H1 (cell line): ENCODE data around the gene ST6GALNAC3. TPM values are rescaled to one million over a fixed set of nuclear protein-coding genes. Genes with fewer than 3 reads are reported as not detected.

Experiments used
- CTCF ChIA-PET: fragments of 300-600 bp; sonication (Branson Sonifier 250); formaldehyde crosslinking; loops from one replicate; lab custom pipeline; 2021; ENCODE audit not compliant: partially characterized antibody; lab: Charles Lee
- POLR2A ChIA-PET: fragments of 300-600 bp; sonication (Branson Sonifier 250); formaldehyde crosslinking; loops from one replicate; lab custom pipeline; 2021; ENCODE audit warnings: inconsistent platforms; ENCODE audit not compliant: partially characterized antibody; lab: Charles Lee
- DNase-seq, 2 experiments: peaks; one replicate each; pipeline versions ENCODE4 v3.0.0 to v3.0.0-alpha.2; 2010 to 2022; ENCODE audit warnings: low spot score in 2 of 2, low read depth in 1 of 2, mixed read lengths in 1 of 2
- FAIRE-seq: peaks from 2 replicates; lab custom pipeline; 2011; peaks lifted over from hg19 to GRCh38; lab: Jason Lieb, UNC
- H2AFZ ChIP-seq: 2 replicates; pipeline ENCODE4 v1.8.1; 2012; ENCODE audit warnings: low read length, inconsistent platforms
- H2AK5ac ChIP-seq: 2 replicates; pipeline ENCODE4 v1.6.1; 2013; ENCODE audit warnings: low read depth, low read length
- H2BK120ac ChIP-seq: replicated peaks from 2 replicates; pipeline ENCODE3; 2013; ENCODE audit warnings: low read depth, low read length, inconsistent platforms
- H2BK12ac ChIP-seq: 2 replicates; pipeline ENCODE4 v1.6.1; 2013; ENCODE audit warnings: low read depth, low read length
- H2BK15ac ChIP-seq: 2 replicates; pipeline ENCODE4 v1.6.1; 2013; ENCODE audit warnings: low read length
- H2BK20ac ChIP-seq: 2 replicates; pipeline ENCODE4 v1.6.1; 2013; ENCODE audit warnings: low read length
- H2BK5ac ChIP-seq: 2 replicates; pipeline ENCODE4 v1.6.1; 2013; ENCODE audit warnings: low read depth, low read length
- H3K14ac ChIP-seq: 2 replicates; pipeline ENCODE4 v1.6.1; 2013; ENCODE audit warnings: inconsistent platforms; ENCODE audit not compliant: insufficient read length
- H3K18ac ChIP-seq: 2 replicates; pipeline ENCODE4 v1.6.1; 2013; ENCODE audit warnings: low read length; ENCODE audit errors: extremely low read depth
- H3K23ac ChIP-seq: 2 replicates; pipeline ENCODE4 v1.6.1; 2013; ENCODE audit warnings: inconsistent platforms; ENCODE audit not compliant: insufficient read length
- H3K23me2 ChIP-seq: 2 replicates; pipeline ENCODE4 v1.6.1; 2013; ENCODE audit warnings: low read depth, low read length
- H3K27ac ChIP-seq: 2 replicates; pipeline ENCODE4 v1.6.1; 2011; ENCODE audit warnings: low read depth, low read length, inconsistent platforms
- H3K27me3 ChIP-seq, 4 experiments: replicated peaks in 1 of 4; 1 replicate in 1 of 4; 2 replicates in 3 of 4; pipeline versions ENCODE4 v1.6.1 to v1.8.1; 2011 to 2013; ENCODE audit warnings: low read length in 3 of 4, mild to moderate bottlenecking in 3 of 4, inconsistent platforms in 2 of 4, mixed read lengths in 2 of 4, moderate library complexity in 1 of 4; ENCODE audit not compliant: control insufficient read depth in 3 of 4, insufficient read depth in 3 of 4; ENCODE audit errors: extremely low read depth in 1 of 4
- H3K36me3 ChIP-seq, 4 experiments: 2 replicates each; pipeline versions ENCODE4 v1.6.1 to v1.8.1; 2011 to 2013; ENCODE audit warnings: mild to moderate bottlenecking in 4 of 4, low read length in 3 of 4, moderate library complexity in 2 of 4, control low read depth in 1 of 4, inconsistent platforms in 1 of 4; ENCODE audit not compliant: insufficient read depth in 4 of 4, control insufficient read depth in 2 of 4
- H3K4ac ChIP-seq: replicated peaks from 2 replicates; pipeline ENCODE3; 2013; ENCODE audit warnings: low read length, low read depth, mixed read lengths, inconsistent platforms; ENCODE audit not compliant: insufficient read length
- H3K4me1 ChIP-seq, 4 experiments: replicated peaks in 1 of 4; 1 replicate in 1 of 4; 2 replicates in 3 of 4; pipeline versions ENCODE4 v1.6.1 to v1.8.1; 2011 to 2013; ENCODE audit warnings: low read length in 3 of 4, inconsistent platforms in 2 of 4, mixed read lengths in 1 of 4; ENCODE audit not compliant: insufficient read depth in 4 of 4, control insufficient read depth in 3 of 4
- H3K4me2 ChIP-seq, 2 experiments: 2 replicates each; pipeline versions ENCODE4 v1.6.1 to v1.8.1; 2011 to 2013; ENCODE audit warnings: low read depth in 2 of 2, low read length in 2 of 2, control low read depth in 1 of 2, inconsistent platforms in 1 of 2, mild to moderate bottlenecking in 1 of 2; ENCODE audit not compliant: insufficient read depth in 1 of 2
- H3K4me3 ChIP-seq, 4 experiments: fragments of 200-600, 300-600 bp in 1 of 4; sonication (generic), shearing (Covaris generic), sonication (Bioruptor Twin) in 1 of 4; 2 replicates each; pipeline versions ENCODE4 v1.5.1 to v1.8.1; 2011 to 2016; ENCODE audit warnings: low read length in 4 of 4, low read depth in 3 of 4, control low read depth in 2 of 4, inconsistent platforms in 2 of 4, mild to moderate bottlenecking in 2 of 4, mixed read lengths in 1 of 4, moderate library complexity in 1 of 4; ENCODE audit not compliant: insufficient read depth in 2 of 4; ENCODE audit errors: extremely low read depth in 1 of 4
- H3K56ac ChIP-seq: replicated peaks from 2 replicates; pipeline ENCODE3; 2013; ENCODE audit warnings: low read depth, mild to moderate bottlenecking, mixed read lengths, low read length, inconsistent platforms; ENCODE audit not compliant: insufficient read length
- H3K79me1 ChIP-seq: 2 replicates; pipeline ENCODE4 v1.6.1; 2013; ENCODE audit warnings: low read depth, low read length, control low read depth
- H3K79me2 ChIP-seq, 2 experiments: 2 replicates each; pipeline versions ENCODE4 v1.6.1 to v1.8.1; 2012 to 2013; ENCODE audit warnings: low read length in 2 of 2, mild to moderate bottlenecking in 2 of 2, inconsistent platforms in 1 of 2; ENCODE audit not compliant: insufficient read depth in 2 of 2, control insufficient read depth in 1 of 2
- H3K9ac ChIP-seq, 4 experiments: replicated peaks in 1 of 4; 1 replicate in 1 of 4; 2 replicates in 3 of 4; pipeline versions ENCODE4 v1.6.1 to v1.8.1; 2011 to 2013; ENCODE audit warnings: low read depth in 3 of 4, low read length in 3 of 4, control low read depth in 2 of 4, mild to moderate bottlenecking in 2 of 4, moderate library complexity in 2 of 4, inconsistent platforms in 1 of 4; ENCODE audit errors: extremely low read depth in 1 of 4
- H3K9me3 ChIP-seq, 2 experiments: 2 replicates each; pipeline versions ENCODE4 v1.6.1 to v1.8.1; 2012 to 2013; ENCODE audit warnings: mild to moderate bottlenecking in 2 of 2, moderate library complexity in 2 of 2, control low read depth in 1 of 2, inconsistent platforms in 1 of 2, low read depth in 1 of 2, low read length in 1 of 2, mixed read lengths in 1 of 2; ENCODE audit not compliant: insufficient read depth in 2 of 2
- H4K20me1 ChIP-seq, 2 experiments: replicated peaks in 1 of 2; 2 replicates each; pipeline versions ENCODE3 to v1.8.1; 2011 to 2013; ENCODE audit warnings: inconsistent platforms in 2 of 2, low read length in 2 of 2, mild to moderate bottlenecking in 1 of 2; ENCODE audit not compliant: insufficient read depth in 2 of 2, control insufficient read depth in 1 of 2
- H4K5ac ChIP-seq: 2 replicates; pipeline ENCODE4 v1.6.1; 2013; ENCODE audit warnings: low read length, low read depth, mixed read lengths, inconsistent platforms; ENCODE audit not compliant: insufficient read length
- H4K8ac ChIP-seq: 2 replicates; pipeline ENCODE4 v1.8.0; 2013; ENCODE audit warnings: mild to moderate bottlenecking, moderate library complexity, low read length, inconsistent platforms; ENCODE audit not compliant: insufficient read depth; ENCODE audit errors: extremely low read depth
- H4K91ac ChIP-seq: replicated peaks from 2 replicates; pipeline ENCODE3; 2013; ENCODE audit warnings: low read length, mixed read lengths, inconsistent platforms; ENCODE audit not compliant: insufficient read length
- CREB1 ChIP-seq: IDR thresholded peaks from 2 replicates; pipeline ENCODE4 v1.6.1; 2012; ENCODE audit warnings: inconsistent platforms
- EGR1 ChIP-seq: IDR thresholded peaks from 2 replicates; pipeline ENCODE4 v1.6.1; 2011; ENCODE audit warnings: low read depth, low read length, borderline replicate concordance
- TCF12 ChIP-seq: IDR thresholded peaks from 2 replicates; pipeline ENCODE4 v1.6.1; 2011; ENCODE audit warnings: low read depth, mild to moderate bottlenecking, low read length
- WGBS, 2 experiments: shearing (Covaris generic) in 1 of 2; methylation state at CpG; one replicate each; pipeline versions ENCODE4 v1.1.6 to v1.1.7; 2013 to 2015; ENCODE audit warnings: low lambda C conversion rate in 2 of 2, mixed read lengths in 2 of 2, inconsistent platforms in 1 of 2, low coverage in 1 of 2, missing lambda C conversion rate in 1 of 2; ENCODE audit not compliant: insufficient replicate concordance in 2 of 2, insufficient coverage in 1 of 2, insufficient read length in 1 of 2; ENCODE audit errors: extremely low coverage in 1 of 2, missing lambda C conversion rate in 1 of 2; 5-methylcytosine and 5-hydroxymethylcytosine counted together
- polyA plus RNA-seq, 7 experiments: library from polyadenylated mRNA; depleted of rRNA in 3 of 7; stranded (reverse) in 5 of 7; unstranded in 2 of 7; fragments of >200 nt in 5 of 7; fragments of 200-250 nt in 2 of 7; gene quantifications; 1 replicate in 5 of 7; 2 replicates in 1 of 7; 4 replicates in 1 of 7; pipeline versions ENCODE4 v1.2.1 to v1.2.3, GENCODE V29; 2011 to 2013; ENCODE audit warnings: missing spikeins in 2 of 7, mixed read lengths in 2 of 7
- total RNA-seq: library from RNA; stranded (reverse); fragmentation: NEBNext Ultra II Directional; extraction: Animal tissue kit (Norgen Biotek cat#: 25700); gene quantifications from 2 replicates; pipeline ENCODE4 v1.2.1, GENCODE V29; 2021

Gene ST6GALNAC3
- total and polyA plus RNA-seq, 2 of the 8 experiments (the other 6 are each of a cell fraction or from before 2014, with no cell fraction given) = 4.9 to 19.0 TPM

DNA sequence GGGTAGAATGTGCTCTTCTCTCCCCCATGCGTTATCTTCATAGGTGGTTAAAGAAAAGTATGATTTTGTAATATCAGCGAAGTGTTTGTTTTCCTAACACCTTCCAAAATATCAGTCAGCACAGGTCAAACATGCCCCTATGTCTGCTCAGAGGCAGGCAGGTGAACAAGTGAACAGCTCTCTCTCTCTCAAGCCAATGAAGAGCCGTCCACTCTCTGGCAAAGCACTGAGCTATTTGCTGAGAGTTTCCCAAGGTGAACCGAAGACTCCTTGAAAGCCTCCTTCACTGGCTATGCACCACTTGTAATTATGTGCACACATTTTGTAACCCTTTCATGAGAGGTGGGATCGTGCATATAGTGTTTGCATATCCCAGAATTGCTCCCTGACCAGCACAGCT, 47.7 kb downstream of the ST6GALNAC3 start:
- Histone ChIP-seq H3K4ac (no peak overlapping the region), H4K91ac (no peak overlapping the region), H2BK15ac (no peak overlapping the region), H3K27me3 (no peaks in the 10 kb centered on the region; a peak in 1 of 7 replicates), H2AFZ (no peak overlapping the region), H2BK5ac (no peak overlapping the region), H3K79me1 (no peaks in the 10 kb centered on the region; the same call in 1 of the 2 replicates), H3K36me3 (no peaks in the 10 kb centered on the region), H3K27ac (no peak overlapping the region), H3K23ac (no peak overlapping the region), H2AK5ac (no peak overlapping the region), H3K79me2 (no peaks in the 10 kb centered on the region; a peak in 1 of 4 replicates), H3K23me2 (no peaks in the 10 kb centered on the region), H4K8ac (no peak overlapping the region), H3K4me2 (no peak overlapping the region), H3K4me3 (no peak overlapping the region), H3K18ac (no peak overlapping the region), H3K9ac (no peak overlapping the region), H3K56ac (no peak overlapping the region), H2BK12ac (no peak overlapping the region), H3K4me1 (no peaks in the 10 kb centered on the region), H2BK20ac (no peak overlapping the region), H2BK120ac (no peak overlapping the region), H4K20me1 (no peaks in the 10 kb centered on the region), H3K9me3 (no peaks in the 10 kb centered on the region), H3K14ac (no peak overlapping the region), H4K5ac (no peak overlapping the region)
- POLR2A ChIA-PET = interaction anchor here (0.6 kb wide), 1 partner anchor 17 kb away, joined by 3 read pairs; no protein-coding TSS in a partner anchor
- FAIRE-seq (no peak), DNase-seq (no peak)
- 93% methylated on average over 5 of the region's 5 CpGs; no CpG with 5 or more reads in 1 of the 2 experiments for WGBS, 2 experiments
- TF ChIP-seq TCF12 = no peak
- TF ChIP-seq EGR1 = no peak
- TF ChIP-seq CREB1 = no peak
- CTCF ChIA-PET = interaction anchor here (0.5 to 1.4 kb wide), 5 partner anchors 10 to 1411 kb away, joined by 3 to 5 read pairs (median 3); no protein-coding TSS in a partner anchor
